SK-N-MC (cell line): Measurements from ENCODE around the gene CYP1A1.

Source experiments
- EZH2 ChIP-seq: fragments of 200-600 bp; sonication (generic); IDR thresholded peaks from one replicate; pipeline ENCODE4 v1.6.1; 2017; ENCODE audit warnings: antibody characterized with exemption
- FOXP2 ChIP-seq: optimal IDR thresholded peaks from 2 replicates; pipeline ENCODE3; 2011; ENCODE audit warnings: mild to moderate bottlenecking, moderate library complexity; ENCODE audit not compliant: insufficient read depth; ENCODE audit errors: extremely low read length, control extremely low read depth
- POLR2AphosphoS5 ChIP-seq: IDR thresholded peaks from 2 replicates; pipeline ENCODE4 v1.6.1; 2012; ENCODE audit warnings: mild to moderate bottlenecking, low read depth, low read length, borderline replicate concordance

DNA sequence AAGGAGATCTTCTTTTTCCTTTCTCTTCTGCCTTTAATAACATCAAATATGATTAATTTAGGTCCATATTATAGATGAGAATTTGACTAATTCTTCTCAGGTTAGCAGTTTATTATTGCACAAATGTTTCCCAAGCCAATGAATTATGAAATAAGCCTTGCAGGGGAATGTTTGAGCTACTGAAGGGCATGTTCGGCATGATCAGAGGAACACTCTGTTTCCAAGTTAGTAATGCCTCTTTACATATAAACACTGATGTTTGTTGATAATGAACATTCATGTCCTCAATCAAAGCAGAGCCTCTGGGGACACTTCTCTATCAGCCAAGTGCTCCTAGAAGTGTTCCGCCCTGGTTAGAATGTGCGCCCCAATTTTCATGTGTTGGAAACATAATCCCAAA, 10.0 kb upstream of the CYP1A1 start:
- TF ChIP-seq POLR2AphosphoS5 (no peak), EZH2 (no peak), FOXP2 (no peak)
